Sigmoid colon (tissue), 4 donors: ENCODE results near the gene BHLHE23.

Source experiments
- CTCF ChIP-seq, 4 experiments: fragments of 450-650 bp in 3 of 4; fragments of 200-600 bp in 1 of 4; IDR thresholded peaks; one replicate each; pipeline ENCODE4 v1.5.1; 2016 to 2019; ENCODE audit warnings: antibody characterized with exemption in 4 of 4, mild to moderate bottlenecking in 3 of 4, moderate library complexity in 2 of 4
- EP300 ChIP-seq, 4 donors: sonication (generic); formaldehyde crosslinking; IDR thresholded peaks; one replicate each; pipeline ENCODE4 v1.6.1; 2017; ENCODE audit warnings: antibody characterized with exemption in 4 of 4
- POLR2A ChIP-seq, 2 donors: fragments of 450-650 bp; IDR thresholded peaks; one replicate each; pipeline ENCODE4 v1.6.1; 2016; ENCODE audit warnings: antibody characterized with exemption in 2 of 2, mild to moderate bottlenecking in 2 of 2, moderate library complexity in 2 of 2
- POLR2AphosphoS5 ChIP-seq, 4 donors: sonication (generic); formaldehyde crosslinking; IDR thresholded peaks; one replicate each; pipeline ENCODE4 v1.6.1; 2017; ENCODE audit warnings: antibody characterized with exemption in 4 of 4

- TF ChIP-seq CTCF (IDR thresholded peaks at IDR 0.05) (no peak), EP300 (IDR thresholded peaks at IDR 0.05) (no peak), POLR2A (IDR thresholded peaks at IDR 0.05) (no peak), POLR2AphosphoS5 (IDR thresholded peaks at IDR 0.05) (no peak)
These were observed 43.0 kb downstream of the BHLHE23 start for GRCh38 chr20:62963614-62964397.
